Measurements from ENCODE around the gene SERPINA4.

Gene SERPINA4

GRCh38 chr14:94560751-94561655, at the start of gene SERPINA4:
TSS of gene SERPINA4 (plus strand) at chr14:94561442. CDS start at chr14:94563483, 2,041 bp downstream.
- DNase-seq, result no peak

- no peak for DNase-seq
These were observed 46.9 kb upstream of the SERPINA4 start for GRCh38 chr14:94514351-94514750.

GRCh38 chr14:94515426-94515825, 45.8 kb upstream of the SERPINA4 start:
- DNase-seq, result no peak

GRCh38 chr14:94515856-94516255, 45.4 kb upstream of the SERPINA4 start:
- no peak for DNase-seq

GRCh38 chr14:94517248-94517640, 44.0 kb upstream of the SERPINA4 start:
- no peak for DNase-seq

- DNase-seq, result no peak
These were observed 43.5 kb upstream of the SERPINA4 start for GRCh38 chr14:94517641-94518257.

- DNase-seq, result no peak
These were observed 39.7 kb upstream of the SERPINA4 start for GRCh38 chr14:94521375-94522114.

- no peak for DNase-seq
These were observed 39.0 kb upstream of the SERPINA4 start for GRCh38 chr14:94522115-94522724.

- DNase-seq, result no peak
These were observed 38.0 kb upstream of the SERPINA4 start for GRCh38 chr14:94523265-94523664.

- DNase-seq, result no peak
These were observed 37.1 kb upstream of the SERPINA4 start for GRCh38 chr14:94524093-94524492.

GRCh38 chr14:94531187-94531586, 30.1 kb upstream of the SERPINA4 start:
- DNase-seq, result no peak

GRCh38 chr14:94532447-94532846, 28.8 kb upstream of the SERPINA4 start:
- DNase-seq, result no peak

- no peak for DNase-seq
These were observed 25.7 kb upstream of the SERPINA4 start for GRCh38 chr14:94535506-94535905.

- DNase-seq, result no peak
These were observed 24.4 kb upstream of the SERPINA4 start for GRCh38 chr14:94536836-94537235.

GRCh38 chr14:94538070-94538740, 23.0 kb upstream of the SERPINA4 start:
- DNase-seq, result no peak

GRCh38 chr14:94539181-94539580, 22.1 kb upstream of the SERPINA4 start:
- no peak for DNase-seq

- DNase-seq, result no peak
These were observed 21.0 kb upstream of the SERPINA4 start for GRCh38 chr14:94540031-94540794.

GRCh38 chr14:94541234-94541975, 19.8 kb upstream of the SERPINA4 start:
- DNase-seq, result no peak

- no peak for DNase-seq
These were observed 19.0 kb upstream of the SERPINA4 start for GRCh38 chr14:94542111-94542810.

- no peak for DNase-seq
These were observed 18.3 kb upstream of the SERPINA4 start for GRCh38 chr14:94542811-94543440.

Data from KG1 (cell line).